Measurements from ENCODE around the gene BEST1. TPM values are rescaled to one million over a fixed set of nuclear protein-coding genes. Genes with fewer than 3 reads are reported as not detected.
A peak's percentile ranks its signal among the peaks of the same experiment; 100 is the strongest.

The BEST1 gene
- total RNA-seq, 2 experiments from 2014 or later = 0.58 to 1.0 TPM

- peaks cover 33% of the 10 kb centered on the region for H3K27me3 Mint-ChIP-seq
- no peaks in the 10 kb centered on the region for H3K9me3 Mint-ChIP-seq
- H3K4me3 Mint-ChIP-seq = no peak overlapping the region
- H3K27ac Mint-ChIP-seq = no peak overlapping the region
- DNase-seq = no peak
- H3K4me1 Mint-ChIP-seq = no peaks in the 10 kb centered on the region
- H3K36me3 Mint-ChIP-seq = no peaks in the 10 kb centered on the region
These were observed 38.2 kb upstream of the BEST1 start for GRCh38 chr11:61911701-61912529.

GRCh38 chr11:61912530-61912898 is 37.6 kb upstream of the BEST1 start:
- no peaks in the 10 kb centered on the region for H3K36me3 Mint-ChIP-seq
- no peaks in the 10 kb centered on the region for H3K9me3 Mint-ChIP-seq
- DNase-seq = no peak
- H3K4me3 Mint-ChIP-seq = no peak overlapping the region
- no peak overlapping the region for H3K27ac Mint-ChIP-seq
- H3K27me3 Mint-ChIP-seq = peaks cover 35% of the 10 kb centered on the region
- no peaks in the 10 kb centered on the region for H3K4me1 Mint-ChIP-seq

GRCh38 chr11:61912991-61913698 is 37.0 kb upstream of the BEST1 start:
- Mint-ChIP-seq H3K4me3 (no peak overlapping the region), H3K36me3 (no peaks in the 10 kb centered on the region), H3K27ac (no peak overlapping the region), H3K9me3 (no peaks in the 10 kb centered on the region), H3K27me3 (peaks cover 42% of the 10 kb centered on the region), H3K4me1 (peaks cover 2% of the 10 kb centered on the region)
- DNase-seq = no peak

GRCh38 chr11:61913699-61914395 is 36.3 kb upstream of the BEST1 start:
- no peaks in the 10 kb centered on the region for H3K9me3 Mint-ChIP-seq
- peaks cover 2% of the 10 kb centered on the region for H3K4me1 Mint-ChIP-seq
- no peaks in the 10 kb centered on the region for H3K36me3 Mint-ChIP-seq
- no peak overlapping the region for H3K27ac Mint-ChIP-seq
- peaks cover 49% of the 10 kb centered on the region for H3K27me3 Mint-ChIP-seq
- H3K4me3 Mint-ChIP-seq = no peak overlapping the region
- DNase-seq = no peak

DNA sequence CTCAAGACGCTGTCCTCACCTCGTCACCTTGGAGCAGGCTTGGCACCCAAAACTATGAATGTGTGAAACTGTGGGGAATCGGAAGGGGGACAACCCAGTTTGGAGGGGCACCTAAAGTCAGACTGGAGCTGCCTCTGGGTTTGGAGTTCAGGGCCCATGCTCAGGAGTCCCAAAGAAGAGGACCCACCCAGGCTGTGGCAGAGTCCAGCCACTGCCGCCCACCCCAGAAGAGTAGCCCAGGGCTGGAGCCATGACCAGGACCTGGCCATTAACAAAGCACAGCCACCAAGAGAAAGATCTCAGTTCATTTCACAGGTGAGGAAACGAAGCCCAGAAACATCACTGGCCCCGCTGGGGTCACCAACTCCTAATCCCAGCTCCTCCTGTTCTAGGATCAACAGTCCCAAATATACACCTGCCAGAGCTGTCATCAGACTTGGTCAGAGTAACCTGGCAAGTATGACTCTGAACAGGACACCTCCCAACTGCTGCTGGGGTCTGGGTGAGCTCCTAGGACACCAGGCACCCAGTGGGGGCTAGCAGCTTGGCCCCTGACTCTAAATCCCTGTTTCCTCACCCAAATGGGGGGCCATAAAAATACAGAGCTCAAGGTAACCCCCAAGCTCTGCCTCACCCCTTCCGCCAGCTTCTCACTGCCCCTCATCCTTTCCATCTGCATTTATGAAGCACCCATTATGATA is 35.5 kb upstream of the BEST1 start:
- H3K4me3 Mint-ChIP-seq = no peak overlapping the region
- no peak overlapping the region for H3K27ac Mint-ChIP-seq
- H3K36me3 Mint-ChIP-seq = no peaks in the 10 kb centered on the region
- no peak for DNase-seq
- H3K4me1 Mint-ChIP-seq = peaks cover 2% of the 10 kb centered on the region
- H3K9me3 Mint-ChIP-seq = no peaks in the 10 kb centered on the region
- peaks cover 54% of the 10 kb centered on the region for H3K27me3 Mint-ChIP-seq

- Mint-ChIP-seq H3K27me3 (peaks cover 66% of the 10 kb centered on the region), H3K9me3 (no peaks in the 10 kb centered on the region), H3K27ac (no peak overlapping the region), H3K4me3 (peak overlapping the region; percentile 40), H3K4me1 (peaks cover 2% of the 10 kb centered on the region), H3K36me3 (no peaks in the 10 kb centered on the region)
- DNase-seq = no peak
These were observed 33.3 kb upstream of the BEST1 start for GRCh38 chr11:61916737-61917333.

DNA sequence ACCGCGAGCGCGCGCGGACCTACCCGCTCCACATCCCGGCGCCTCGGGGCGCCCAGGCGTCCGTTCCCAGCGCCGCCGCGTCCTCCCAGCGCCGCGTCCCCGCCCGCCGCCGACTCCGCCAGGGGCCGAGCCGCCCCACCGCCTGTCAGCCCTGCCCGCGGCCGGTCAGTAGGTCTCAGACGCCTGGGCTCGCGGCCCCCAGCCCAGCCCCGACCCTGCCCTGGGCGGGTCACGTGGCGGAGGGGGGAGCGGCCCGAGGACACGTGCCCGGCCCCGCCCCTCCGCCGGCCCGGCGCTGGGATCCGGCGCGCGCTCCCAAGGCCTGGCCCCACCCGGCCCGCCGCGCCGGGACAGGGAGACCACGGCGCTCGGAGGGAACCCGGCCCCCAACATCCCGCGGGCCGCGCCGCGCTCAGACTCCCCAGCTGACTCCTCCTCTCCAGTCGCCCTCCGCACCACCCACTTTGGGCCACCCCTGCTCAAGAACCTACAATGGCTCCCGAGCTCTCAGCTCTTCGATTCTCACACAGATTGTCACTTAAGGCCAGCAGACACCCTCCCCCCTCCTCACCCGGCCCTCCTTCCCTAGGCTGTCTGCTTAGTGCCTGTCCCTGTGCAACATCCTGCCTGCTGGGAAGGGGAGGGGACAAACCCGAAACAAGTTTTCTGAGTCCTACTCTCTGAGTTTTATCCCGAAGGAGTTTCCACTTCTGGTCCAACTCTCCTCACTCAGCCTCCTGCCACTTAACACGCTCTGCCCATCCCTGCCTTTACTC is 32.6 kb upstream of the BEST1 start, which contains the start of gene RAB3IL1:
Gene RAB3IL1 (minus strand): TSS at position 233 of the 776 bp plus-strand sequence. CDS start 199 bp downstream, at position 34.
- H3K27me3 Mint-ChIP-seq = peaks cover 66% of the 10 kb centered on the region
- no peaks in the 10 kb centered on the region for H3K36me3 Mint-ChIP-seq

GRCh38 chr11:61918251-61918937 is 31.8 kb upstream of the BEST1 start:
- no peak for DNase-seq

More for the DNA sequence above, 32.6 kb upstream of the BEST1 start, which contains the start of gene RAB3IL1:
- Mint-ChIP-seq H3K9me3 (no peaks in the 10 kb centered on the region), H3K4me1 (peaks cover 2% of the 10 kb centered on the region), H3K4me3 (peak within 1 kb of the TSS; percentile 75), H3K27ac (no peak within 1 kb of the TSS)
- DNase-seq = no peak

DNA sequence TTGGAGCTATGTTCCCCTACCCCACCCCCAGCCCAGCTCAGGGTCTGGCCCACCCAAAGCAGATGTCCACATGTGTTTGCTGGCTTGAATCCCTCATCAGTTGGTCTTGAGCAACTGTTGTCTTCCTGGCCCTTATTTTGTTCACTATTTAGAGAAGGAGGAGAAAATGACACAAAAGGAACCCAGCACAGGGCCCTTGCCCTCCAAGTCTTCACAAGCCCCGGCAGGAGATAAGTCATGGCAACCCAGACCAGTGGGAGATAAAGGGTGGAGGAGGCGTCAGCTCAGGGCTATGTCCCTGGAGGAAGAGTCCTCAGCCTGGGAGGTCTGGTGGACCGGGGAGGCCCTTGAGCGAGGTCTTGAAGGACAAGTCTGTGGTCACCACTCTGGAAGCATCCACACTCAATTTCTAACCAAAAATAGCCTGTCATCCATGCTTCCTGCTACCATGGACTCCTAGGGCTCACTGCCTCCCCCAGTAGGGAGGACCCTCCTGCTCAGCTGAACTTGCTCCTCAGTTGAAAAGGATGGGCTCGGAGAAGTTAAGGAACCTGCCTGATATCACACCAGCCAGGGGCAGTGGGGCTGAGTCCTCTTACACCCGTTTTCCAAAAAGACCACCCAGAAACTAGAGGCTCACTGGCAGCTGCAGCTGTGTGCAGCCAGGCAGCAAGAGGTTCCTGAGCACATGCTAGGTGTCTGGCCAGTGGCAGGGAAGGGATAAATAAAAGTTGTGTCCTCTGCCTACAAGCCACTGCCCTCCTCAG is 31.0 kb upstream of the BEST1 start:
- Mint-ChIP-seq H3K27me3 (peaks cover 61% of the 10 kb centered on the region), H3K4me3 (no peak overlapping the region), H3K27ac (no peak overlapping the region), H3K36me3 (no peaks in the 10 kb centered on the region), H3K9me3 (no peaks in the 10 kb centered on the region), H3K4me1 (peaks cover 2% of the 10 kb centered on the region)
- no peak for DNase-seq

More at GRCh38 chr11:61918251-61918937, 31.8 kb upstream of the BEST1 start:
- H3K27me3 Mint-ChIP-seq = peaks cover 66% of the 10 kb centered on the region
- no peaks in the 10 kb centered on the region for H3K9me3 Mint-ChIP-seq
- no peaks in the 10 kb centered on the region for H3K36me3 Mint-ChIP-seq
- H3K4me3 Mint-ChIP-seq = peak overlapping the region; percentile 75
- no peak overlapping the region for H3K27ac Mint-ChIP-seq
- peaks cover 2% of the 10 kb centered on the region for H3K4me1 Mint-ChIP-seq

DNA sequence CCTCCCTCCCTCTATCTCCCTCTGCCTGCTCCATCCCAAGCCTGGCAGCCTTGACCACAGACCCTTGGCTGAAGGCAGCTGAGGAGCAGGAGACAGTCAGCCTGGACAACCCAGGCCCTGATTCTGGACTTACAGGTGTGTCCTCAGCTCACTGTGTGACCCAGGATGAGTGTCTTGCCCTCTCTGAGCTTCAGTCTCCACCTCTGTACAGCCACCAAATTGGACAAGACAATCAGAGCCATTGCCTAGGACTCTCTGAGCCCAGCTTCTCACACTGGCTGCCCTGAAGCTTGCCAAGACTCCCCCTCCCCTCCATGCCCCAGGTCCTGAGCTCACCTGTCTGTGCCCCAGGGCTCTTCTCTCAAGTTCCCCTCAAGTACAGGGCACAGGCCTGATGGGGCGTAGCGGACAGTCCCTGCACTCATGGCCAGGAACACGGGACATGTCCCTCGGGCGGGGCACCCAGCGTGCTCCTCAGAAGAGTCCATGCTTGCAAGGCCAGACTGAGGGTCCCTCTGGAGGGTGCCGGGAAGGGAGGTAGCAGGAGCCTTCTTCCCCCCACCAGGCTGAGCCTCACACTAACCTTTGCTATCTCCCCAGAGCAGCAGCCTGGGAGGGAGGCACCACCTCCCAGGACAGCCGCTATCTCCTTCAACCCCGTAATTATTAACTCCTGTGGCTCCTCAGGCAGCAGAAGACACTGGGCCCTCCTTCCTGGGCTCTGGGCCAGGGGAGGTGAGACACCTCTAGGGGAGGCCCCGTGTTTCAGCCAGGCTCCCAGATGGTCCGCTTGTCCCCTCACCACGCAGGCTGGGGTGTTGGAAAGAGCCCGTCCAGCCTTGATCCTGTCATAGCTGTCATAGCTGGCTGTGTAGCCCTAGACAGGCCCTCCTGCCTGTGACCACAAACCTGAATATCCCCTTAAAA is 30.2 kb upstream of the BEST1 start:
- H3K4me1 Mint-ChIP-seq = peaks cover 2% of the 10 kb centered on the region
- no peaks in the 10 kb centered on the region for H3K9me3 Mint-ChIP-seq
- peaks cover 53% of the 10 kb centered on the region for H3K27me3 Mint-ChIP-seq
- H3K4me3 Mint-ChIP-seq = no peak overlapping the region
- H3K27ac Mint-ChIP-seq = no peak overlapping the region
- no peak for DNase-seq
- H3K36me3 Mint-ChIP-seq = no peaks in the 10 kb centered on the region

- no peak for DNase-seq
- Mint-ChIP-seq H3K9me3 (no peaks in the 10 kb centered on the region), H3K27me3 (peaks cover 38% of the 10 kb centered on the region), H3K4me1 (peaks cover 2% of the 10 kb centered on the region), H3K36me3 (no peaks in the 10 kb centered on the region), H3K4me3 (no peak overlapping the region), H3K27ac (no peak overlapping the region)
These were observed 28.7 kb upstream of the BEST1 start for GRCh38 chr11:61921446-61921845.

DNA sequence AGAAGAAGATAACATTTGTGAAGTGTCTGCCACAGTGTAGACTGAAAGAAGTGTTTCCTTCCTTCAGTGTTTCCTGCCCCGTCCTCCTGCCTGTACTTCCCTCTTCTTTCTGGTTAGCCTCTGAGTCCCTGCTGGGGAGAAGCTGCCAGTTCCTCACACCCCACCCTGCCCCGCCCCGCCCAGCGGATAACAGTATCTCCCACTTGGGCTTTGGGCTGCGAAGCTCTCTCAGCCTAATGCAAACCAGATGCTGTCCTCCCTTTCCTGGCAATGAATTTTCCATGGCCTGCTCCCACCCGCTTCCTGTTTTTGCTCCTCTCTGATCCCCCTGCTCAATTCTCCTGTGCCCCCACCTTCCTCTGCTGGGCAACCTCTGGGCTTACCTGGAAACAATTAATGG is 27.6 kb upstream of the BEST1 start:
- H3K4me3 Mint-ChIP-seq = no peak overlapping the region
- no peaks in the 10 kb centered on the region for H3K36me3 Mint-ChIP-seq
- peaks cover 2% of the 10 kb centered on the region for H3K4me1 Mint-ChIP-seq
- H3K9me3 Mint-ChIP-seq = no peaks in the 10 kb centered on the region
- no peak overlapping the region for H3K27ac Mint-ChIP-seq
- DNase-seq = no peak
- H3K27me3 Mint-ChIP-seq = peaks cover 31% of the 10 kb centered on the region
